GM23338 (cell line): Measurements from ENCODE around the gene LIN7A. TPM values are rescaled to one million over a fixed set of nuclear protein-coding genes. Genes with fewer than 3 reads are reported as not detected.

Source experiments
- ATAC-seq: fragments of 200-7000 bp; cut with Tn5 transposase; 3 replicates; pipeline ENCODE4 v1.9.1; 2020
- DNase-seq: peaks from one replicate; pipeline ENCODE4 v3.0.0-alpha.2; 2015; ENCODE audit warnings: low spot score
- H2AFZ ChIP-seq: fragments of 200-600 bp; sonication (generic); 2 replicates; pipeline ENCODE4 v1.8.0; 2016; ENCODE audit warnings: antibody characterized with exemption, mild to moderate bottlenecking, moderate library complexity
- H3F3A ChIP-seq: fragments of 200-600 bp; sonication (generic); replicated peaks from 2 replicates; pipeline ENCODE4 v1.8.0; 2017; ENCODE audit warnings: antibody characterized with exemption, mixed run types, low read depth
- H3K27ac ChIP-seq: fragments of 200-600 bp; sonication (generic); 2 replicates; pipeline ENCODE4 v1.6.1; 2016; ENCODE audit warnings: low read depth
- H3K27me3 ChIP-seq: fragments of 200-600 bp; sonication (generic); 2 replicates; pipeline ENCODE4 v1.8.0; 2016; ENCODE audit warnings: mild to moderate bottlenecking, mixed run types, moderate library complexity; ENCODE audit not compliant: insufficient read depth
- H3K36me3 ChIP-seq: fragments of 200-600 bp; sonication (generic); 2 replicates; pipeline ENCODE4 v1.8.0; 2016; ENCODE audit warnings: mild to moderate bottlenecking; ENCODE audit not compliant: insufficient read depth
- H3K4me1 ChIP-seq: fragments of 200-600 bp; sonication (generic); 2 replicates; pipeline ENCODE4 v1.8.0; 2016; ENCODE audit warnings: mild to moderate bottlenecking, moderate library complexity; ENCODE audit not compliant: insufficient read depth
- H3K4me2 ChIP-seq: fragments of 200-600 bp; sonication (generic); 2 replicates; pipeline ENCODE4 v1.7.1; 2017; ENCODE audit warnings: mixed run types
- H3K4me3 ChIP-seq: fragments of 200-600 bp; sonication (generic); 2 replicates; pipeline ENCODE4 v1.6.1; 2016; ENCODE audit warnings: mixed run types
- H3K79me2 ChIP-seq: fragments of 200-600 bp; sonication (generic); replicated peaks from 2 replicates; pipeline ENCODE4 v1.8.0; 2017; ENCODE audit warnings: mild to moderate bottlenecking; ENCODE audit not compliant: insufficient read depth
- H3K9me2 ChIP-seq: fragments of 200-600 bp; sonication (generic); 2 replicates; pipeline ENCODE4 v1.8.0; 2017; ENCODE audit not compliant: insufficient read depth
- H4K20me1 ChIP-seq: fragments of 200-600 bp; sonication (generic); replicated peaks from 2 replicates; pipeline ENCODE4 v1.8.0; 2017; ENCODE audit warnings: mild to moderate bottlenecking; ENCODE audit not compliant: insufficient read depth
- H3K27ac Mint-ChIP-seq: 2 replicates; pipeline ENCODE4 v1.8.0; 2020; ENCODE audit warnings: inconsistent platforms, mild to moderate bottlenecking, moderate library complexity, mixed read lengths
- H3K27me3 Mint-ChIP-seq: 3 replicates; pipeline ENCODE4 v1.8.0; 2022; ENCODE audit warnings: low read depth, mild to moderate bottlenecking, moderate library complexity, mixed read lengths, inconsistent platforms; ENCODE audit not compliant: insufficient read depth, poor library complexity
- H3K36me3 Mint-ChIP-seq: 3 replicates; pipeline ENCODE4 v1.8.0; 2021; ENCODE audit warnings: low read depth, mild to moderate bottlenecking, inconsistent platforms, moderate library complexity, mixed read lengths
- H3K4me1 Mint-ChIP-seq: 3 replicates; pipeline ENCODE4 v1.8.0; 2020; ENCODE audit warnings: mild to moderate bottlenecking, inconsistent platforms, mixed read lengths
- H3K4me3 Mint-ChIP-seq: 3 replicates; pipeline ENCODE4 v1.8.0; 2021; ENCODE audit warnings: moderate library complexity, mild to moderate bottlenecking, inconsistent platforms, mixed read lengths
- H3K9me3 Mint-ChIP-seq: 3 replicates; pipeline ENCODE4 v1.8.0; 2020; ENCODE audit warnings: moderate library complexity, mild to moderate bottlenecking, inconsistent platforms, mixed read lengths
- EZH2 ChIP-seq: fragments of 200-600 bp; sonication (generic); IDR thresholded peaks from one replicate; pipeline ENCODE4 v1.8.0; 2017; ENCODE audit warnings: antibody characterized with exemption, mild to moderate bottlenecking, low read depth; ENCODE audit not compliant: unreplicated experiment
- EZH2phosphoT487 ChIP-seq: fragments of 200-600 bp; sonication (generic); IDR thresholded peaks from one replicate; pipeline ENCODE4 v1.8.1; 2018; ENCODE audit warnings: antibody characterized with exemption; ENCODE audit not compliant: unreplicated experiment
- JUNB ChIP-seq: IDR thresholded peaks from one replicate; pipeline ENCODE4 v1.6.1; 2016; ENCODE audit warnings: antibody characterized with exemption; ENCODE audit not compliant: unreplicated experiment
- NANOG ChIP-seq: IDR thresholded peaks from 2 replicates; pipeline ENCODE4 v1.6.1; 2016; ENCODE audit warnings: antibody characterized with exemption, borderline replicate concordance
- POLR2AphosphoS5 ChIP-seq: IDR thresholded peaks from 2 replicates; pipeline ENCODE4 v1.6.1; 2016; ENCODE audit warnings: antibody characterized with exemption, low read depth
- REST ChIP-seq: IDR thresholded peaks from one replicate; pipeline ENCODE4 v1.6.1; 2018; ENCODE audit warnings: antibody characterized with exemption; ENCODE audit not compliant: unreplicated experiment
- STAT1 ChIP-seq: IDR thresholded peaks from one replicate; pipeline ENCODE4 v1.6.1; 2016; ENCODE audit warnings: antibody characterized with exemption; ENCODE audit not compliant: unreplicated experiment
- ZNF114 ChIP-seq: fragments of 250-450 bp; sonication (Bioruptor Pico); IDR thresholded peaks from 2 replicates; pipeline ENCODE4 v1.5.0; 2020; ENCODE audit warnings: mild to moderate bottlenecking, moderate library complexity
- ZNF462 ChIP-seq: fragments of 250-450 bp; sonication (Bioruptor Pico); IDR thresholded peaks from 2 replicates; pipeline ENCODE4 v1.5.0; 2020; ENCODE audit warnings: mild to moderate bottlenecking, moderate library complexity
- polyA plus RNA-seq: library from polyadenylated mRNA; unstranded; fragments of >200 nt; fragmentation: Nextera tagmentation; extraction: Ambion mirVana; gene quantifications from 2 replicates; pipeline ENCODE4 v1.2.1, GENCODE V29; 2016
- total RNA-seq: library from RNA; depleted of rRNA; stranded (reverse); fragments of >200 nt; shearing (Covaris generic); gene quantifications from 2 replicates; pipeline ENCODE4 v1.2.3, GENCODE V29; 2014

The LIN7A gene
- total and polyA plus RNA-seq, 2 experiments from 2014 or later, result 5.7 to 6.5 TPM

GRCh38 chr12:80857311-80857710, 80.4 kb downstream of the LIN7A start:
- Mint-ChIP-seq H3K36me3 (no peaks in the 10 kb centered on the region), H3K27me3 (peaks cover 4% of the 10 kb centered on the region), H3K9me3 (no peaks in the 10 kb centered on the region), H3K27ac (no peak overlapping the region), H3K4me1 (peaks cover 4% of the 10 kb centered on the region; the same call in 2 of the 3 replicates), H3K4me3 (no peak overlapping the region)
- ATAC-seq (no peak), DNase-seq (no peak)
- Histone ChIP-seq H3K4me2 (no peak overlapping the region), H3K27ac (no peak overlapping the region), H3K4me3 (no peak overlapping the region), H4K20me1 (no peaks in the 10 kb centered on the region), H3K27me3 (no peaks in the 10 kb centered on the region), H3K36me3 (no peaks in the 10 kb centered on the region), H3F3A (no peaks in the 10 kb centered on the region), H2AFZ (no peak overlapping the region), H3K4me1 (no peaks in the 10 kb centered on the region), H3K9me2 (no peaks in the 10 kb centered on the region; the same call in 1 of the 2 replicates), H3K79me2 (no peaks in the 10 kb centered on the region)
- TF ChIP-seq NANOG (no peak), EZH2phosphoT487 (no peak), ZNF462 (CRISPR knock-in tag) (no peak), STAT1 (no peak), JUNB (no peak), REST (no peak), POLR2AphosphoS5 (no peak), EZH2 (no peak), ZNF114 (CRISPR knock-in tag) (no peak)
